Stimulated activated CD8-positive, alpha-beta memory T cell treated with anti-CD3 and anti-CD28 coated beads, Interleukin-2, amount 100 ng/mL, for 48 hours (primary cell): ENCODE measurements around the gene DUOXA2.
"Not testable (repeated sequence)": the region's sequence is repeated elsewhere in the genome, so short reads cannot be mapped to it uniquely, and the experiment has no call there.

Experiments used
- DNase-seq, 2 donors: peaks; one replicate each; pipeline ENCODE4 v3.0.0-alpha.2; 2020; ENCODE audit warnings: low read depth in 2 of 2

The DUOXA2 gene

GRCh38 chr15:45117308-45118130 lies 3.4 kb downstream of the DUOXA2 start:
- DNase-seq = no peak

- DNase-seq = peak; percentile 70 to 75
These were observed 4.0 kb downstream of the DUOXA2 start for GRCh38 chr15:45118131-45118588.

DNA sequence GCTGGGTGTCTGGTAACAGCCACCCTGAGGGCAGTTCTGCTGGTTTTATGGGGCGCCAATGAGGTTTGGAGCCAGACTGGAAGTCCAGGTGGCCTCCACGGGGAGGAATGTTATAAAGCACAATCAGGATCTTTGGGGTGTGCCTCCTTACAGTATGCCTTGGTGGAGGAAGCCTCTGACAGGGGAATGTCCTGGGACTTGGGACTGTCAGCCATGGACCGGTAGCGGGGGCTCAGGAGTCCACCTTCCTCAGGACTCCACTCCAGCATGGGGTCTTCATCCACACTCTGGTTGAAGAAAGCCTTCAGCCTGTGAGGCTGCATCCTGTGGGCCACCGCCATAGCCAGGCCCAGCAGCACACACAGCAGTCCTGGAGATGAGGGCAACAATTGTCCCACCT lies 4.9 kb downstream of the DUOXA2 start:
- no peak for DNase-seq

GRCh38 chr15:45120081-45120972 lies 6.2 kb downstream of the DUOXA2 start:
- DNase-seq = no peak

- DNase-seq = no peak
These were observed 6.9 kb downstream of the DUOXA2 start for GRCh38 chr15:45121020-45121419.

DNA sequence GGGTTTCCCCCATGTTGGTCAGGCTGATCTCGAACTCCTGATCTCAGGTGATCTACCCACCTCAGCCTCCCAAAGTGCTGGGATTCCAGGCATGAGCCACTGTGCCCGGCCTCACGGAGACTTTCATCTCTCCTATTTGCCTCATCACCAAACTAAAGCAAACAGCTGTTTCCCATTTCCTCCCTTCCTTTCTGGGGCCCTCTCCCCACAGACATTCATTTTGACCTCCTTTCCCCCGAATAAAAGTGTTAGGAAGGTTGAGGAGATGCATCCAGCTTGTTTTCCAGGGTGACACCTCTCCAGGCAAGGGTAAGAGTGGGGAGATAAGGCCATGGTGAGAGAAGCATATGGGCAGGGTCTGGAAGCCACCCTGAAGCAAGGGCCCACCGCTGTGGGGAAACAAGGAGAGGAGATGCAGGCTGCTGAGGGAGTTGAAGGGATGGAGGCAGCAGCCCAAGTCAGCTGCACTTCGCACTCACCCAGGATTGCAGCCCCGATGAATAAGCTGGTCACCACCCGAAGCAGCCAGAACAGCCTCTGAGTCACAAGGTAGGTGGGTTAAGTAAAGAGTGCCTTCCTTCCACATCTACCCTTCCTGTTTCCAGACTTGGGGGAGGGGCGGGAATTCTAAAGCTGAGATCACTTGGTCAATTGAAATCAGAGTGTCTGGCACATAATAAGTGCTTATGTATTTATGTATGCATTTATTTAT lies 7.7 kb downstream of the DUOXA2 start:
- DNase-seq = no peak

DNA sequence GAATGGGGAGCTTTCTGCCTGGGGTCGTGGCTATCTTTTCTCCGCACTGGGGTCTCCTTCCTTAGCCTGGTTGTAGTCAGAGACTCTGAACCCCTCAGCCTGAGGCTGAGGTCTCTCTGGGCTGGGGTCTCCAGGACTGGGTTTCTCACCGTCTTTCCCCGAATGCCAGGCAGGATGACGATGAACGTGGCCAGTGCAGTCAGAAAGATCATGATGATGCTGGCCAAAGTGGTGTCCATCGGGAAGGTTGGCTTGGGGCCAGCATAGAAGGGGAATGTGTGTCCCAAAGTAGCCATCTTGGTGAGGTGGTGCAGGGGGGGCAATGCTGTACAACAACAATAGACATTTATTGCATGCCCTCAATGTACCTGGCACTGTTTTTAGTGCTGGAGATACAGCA lies 8.6 kb downstream of the DUOXA2 start:
- DNase-seq = no peak

DNA sequence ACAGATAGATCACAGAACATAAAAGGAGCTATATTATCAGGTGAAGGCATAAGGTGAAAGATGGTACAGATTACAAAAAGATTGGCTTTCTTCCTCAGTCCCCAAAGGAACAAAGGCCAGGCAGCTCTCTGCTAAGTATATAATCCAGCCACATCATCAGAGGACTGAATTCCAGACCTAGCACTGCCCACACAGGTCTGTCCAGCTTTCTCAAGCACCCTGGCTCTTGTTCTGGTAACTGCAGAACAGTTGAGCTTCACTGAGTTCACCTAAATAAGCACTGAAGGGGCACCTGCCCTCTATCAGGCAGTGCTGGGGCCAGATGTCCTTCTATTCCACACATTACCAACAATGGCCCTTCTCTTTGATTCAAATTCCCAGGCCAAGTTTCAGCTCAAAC lies 9.3 kb downstream of the DUOXA2 start:
- no peak for DNase-seq

- DNase-seq = no peak
These were observed 12.5 kb downstream of the DUOXA2 start for GRCh38 chr15:45126535-45127158.

DNA sequence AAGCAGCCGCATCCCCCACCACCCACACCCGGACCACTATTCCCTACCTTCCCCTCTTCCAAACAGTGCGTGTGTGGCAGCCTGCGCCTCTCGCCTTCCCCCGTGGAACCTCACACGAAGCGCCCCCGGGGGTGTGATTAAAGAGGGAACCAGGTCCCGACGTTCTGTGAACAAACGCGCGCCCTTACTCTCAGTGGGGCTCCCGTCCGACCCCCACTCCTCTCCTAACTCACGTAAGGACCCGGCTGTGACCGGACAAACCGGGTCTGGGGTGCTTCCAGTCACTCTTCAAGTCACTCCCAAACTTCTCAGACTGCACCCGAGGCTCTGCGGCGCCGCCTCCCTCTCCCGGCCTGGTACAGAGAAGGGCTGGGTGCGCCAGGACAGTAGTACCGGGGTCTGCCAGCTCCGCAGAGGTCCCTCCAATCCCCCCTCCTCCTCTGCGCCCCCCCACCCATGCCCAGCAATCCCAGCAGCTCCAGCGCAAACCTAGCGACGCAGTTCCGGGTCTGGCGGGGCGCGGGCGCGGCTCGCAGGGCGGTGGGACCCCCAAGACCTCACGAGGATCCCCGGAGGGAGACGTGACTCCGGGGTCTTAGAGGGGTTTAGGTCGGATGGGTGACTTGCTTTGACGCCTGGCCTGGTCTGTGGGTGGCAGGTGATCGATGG lies 15.0 kb downstream of the DUOXA2 start:
- no peak for DNase-seq

- no peak for DNase-seq
These were observed 15.6 kb downstream of the DUOXA2 start, which contains the start of the genes DUOX1 and DUOXA1 for GRCh38 chr15:45129651-45130129. DUOX1 (plus strand) TSS chr15:45129994; CDS start chr15:45131967, 1,973 bp downstream. DUOXA1 (minus strand) TSS chr15:45129879; CDS start chr15:45123014, 6,865 bp downstream.

DNA sequence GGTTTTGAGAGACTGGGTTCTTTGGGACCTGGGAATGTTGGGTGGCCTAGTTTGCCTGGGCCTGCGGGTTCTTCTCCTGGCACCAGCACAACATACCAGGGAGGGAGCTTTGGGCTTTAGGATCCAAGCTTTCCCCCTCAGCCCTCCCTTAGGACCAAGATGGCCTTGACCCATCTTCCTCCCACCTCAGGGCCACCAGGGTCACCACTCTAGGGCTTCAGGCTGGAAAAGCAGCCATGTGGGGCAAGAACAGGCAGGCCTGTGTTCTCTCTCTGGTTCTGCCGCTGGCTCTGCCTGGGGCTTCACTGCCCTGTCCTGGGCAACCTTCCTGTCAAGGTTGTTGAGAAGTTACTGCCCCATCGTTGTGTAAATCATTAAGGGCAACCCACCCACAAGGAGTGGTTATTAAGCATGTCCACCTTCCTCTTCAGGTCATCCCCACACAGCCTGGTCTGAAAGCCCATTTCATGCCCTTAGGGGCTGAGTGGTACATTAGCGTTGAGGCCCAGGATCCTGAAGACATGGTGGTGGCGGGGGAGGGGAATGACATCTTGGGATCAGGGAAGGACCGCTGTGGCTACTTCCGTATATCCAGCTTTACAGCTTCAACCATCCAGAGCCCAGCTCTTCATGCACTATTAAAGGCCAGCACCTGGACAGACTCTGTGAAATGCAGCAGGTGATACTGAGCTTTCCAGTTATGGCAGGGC lies 16.3 kb downstream of the DUOXA2 start:
- no peak for DNase-seq

DNA sequence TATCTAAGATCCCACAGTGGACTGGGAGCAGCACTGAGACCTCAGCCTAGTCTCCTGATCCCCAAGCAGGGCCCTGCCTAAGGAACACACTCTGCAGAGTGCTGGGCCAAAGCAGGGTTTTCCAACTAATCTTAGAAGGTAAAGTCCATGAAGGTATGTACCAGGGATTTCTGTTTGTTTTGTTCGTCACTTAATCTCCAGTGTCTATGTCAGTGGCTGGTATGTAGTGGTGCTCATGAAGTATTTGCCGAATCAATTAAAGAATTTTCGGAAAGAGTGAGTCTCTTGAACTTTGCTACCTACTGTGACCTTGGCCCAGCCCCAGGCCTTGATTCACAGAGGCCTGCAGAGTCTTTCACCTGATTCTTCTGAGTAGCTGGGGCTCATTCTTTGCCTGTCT lies 17.4 kb downstream of the DUOXA2 start:
- no peak for DNase-seq

- DNase-seq = no peak
These were observed 18.9 kb downstream of the DUOXA2 start for GRCh38 chr15:45132844-45133560.

- DNase-seq = no peak
These were observed 19.4 kb downstream of the DUOXA2 start for GRCh38 chr15:45133561-45133920.

GRCh38 chr15:45134046-45134445 lies 19.9 kb downstream of the DUOXA2 start:
- DNase-seq = no peak

- no peak for DNase-seq
These were observed 20.8 kb downstream of the DUOXA2 start for GRCh38 chr15:45134682-45135604.

- DNase-seq = not testable (repeated sequence)
These were observed 21.7 kb downstream of the DUOXA2 start for GRCh38 chr15:45135705-45136377.
